CD4-positive, alpha-beta T cell (primary cell): ENCODE measurements around the gene SPAAR. TPM values are rescaled to one million over a fixed set of nuclear protein-coding genes. Genes with fewer than 3 reads are reported as not detected.

Experiments used
- ATAC-seq: fragments of 200-7000 bp; cut with Tn5 transposase; one replicate; pipeline ENCODE4 v1.10.0; 2022; ENCODE audit warnings: mild to moderate bottlenecking; ENCODE audit not compliant: poor library complexity
- CTCF ChIA-PET: fragments of 350-600 bp; sonication (Branson Sonifier 250); formaldehyde crosslinking; loops from one replicate; lab custom pipeline; 2021; ENCODE audit warnings: antibody characterized with exemption, inconsistent platforms; lab: Charles Lee
- POLR2A ChIA-PET: fragments of 350-600 bp; sonication (Branson Sonifier 250); formaldehyde crosslinking; loops from one replicate; lab custom pipeline; 2021; ENCODE audit warnings: antibody characterized with exemption, inconsistent platforms; lab: Charles Lee
- DNase-seq, 14 experiments: peaks; one replicate each; pipeline ENCODE4 v3.0.0-alpha.2; 2013 to 2020; ENCODE audit warnings: mixed read lengths in 2 of 14
- H3K27ac ChIP-seq, 2 donors: one replicate each; pipeline versions ENCODE4 v1.5.1 to v1.7.0; 2013; ENCODE audit warnings: low read length in 2 of 2, low read depth in 1 of 2, mild to moderate bottlenecking in 1 of 2
- H3K27me3 ChIP-seq, 2 experiments: 1 replicate in 1 of 2; 2 replicates in 1 of 2; pipeline versions ENCODE4 v1.6.1 to v1.7.0; 2013; ENCODE audit warnings: low read length in 2 of 2, control low read depth in 1 of 2, mild to moderate bottlenecking in 1 of 2, moderate library complexity in 1 of 2; ENCODE audit not compliant: insufficient read depth in 2 of 2, control insufficient read depth in 1 of 2
- H3K36me3 ChIP-seq: one replicate; pipeline ENCODE4 v1.6.1; 2013; ENCODE audit warnings: low read length, control low read depth; ENCODE audit not compliant: insufficient read depth
- H3K4me1 ChIP-seq: one replicate; pipeline ENCODE4 v1.6.1; 2013; ENCODE audit warnings: low read length, control low read depth; ENCODE audit not compliant: insufficient read depth
- H3K4me3 ChIP-seq: one replicate; pipeline ENCODE4 v1.5.1; 2013; ENCODE audit warnings: mild to moderate bottlenecking, low read length, moderate library complexity
- H3K9me3 ChIP-seq, 2 experiments: 1 replicate in 1 of 2; 2 replicates in 1 of 2; pipeline versions ENCODE4 v1.6.1 to v1.7.0; 2013; ENCODE audit warnings: low read length in 2 of 2, mild to moderate bottlenecking in 2 of 2, control low read depth in 1 of 2, moderate library complexity in 1 of 2; ENCODE audit not compliant: control insufficient read depth in 1 of 2, insufficient read depth in 1 of 2
- H3K27ac Mint-ChIP-seq: one replicate; pipeline ENCODE4 v1.8.0; 2020; ENCODE audit warnings: mixed read lengths
- H3K27me3 Mint-ChIP-seq: one replicate; pipeline ENCODE4 v1.8.0; 2021; ENCODE audit warnings: mixed read lengths
- H3K36me3 Mint-ChIP-seq: one replicate; pipeline ENCODE4 v1.8.0; 2021; ENCODE audit warnings: low read depth, mixed read lengths
- H3K4me1 Mint-ChIP-seq: one replicate; pipeline ENCODE4 v1.8.0; 2021; ENCODE audit warnings: low read depth, mixed read lengths
- H3K4me3 Mint-ChIP-seq: one replicate; pipeline ENCODE4 v1.8.0; 2020; ENCODE audit warnings: mild to moderate bottlenecking, mixed read lengths
- H3K9me3 Mint-ChIP-seq: one replicate; pipeline ENCODE4 v1.8.0; 2020; ENCODE audit warnings: mixed read lengths
- intact Hi-C, 2 experiments: fragments of 100-400 bp; cut with DNase I in 1 of 2; cut with micrococcal nuclease in 1 of 2; formaldehyde crosslinking; loops; one replicate each; pipeline versions ENCODE4 v1.15.1 to v1.9.0; 2023 to 2025; cut with DNase I, micrococcal nuclease
- total RNA-seq, 174 experiments: library from RNA in 2 of 174; stranded (reverse) in 2 of 174; gene quantifications; one replicate each; pipeline ENCODE4 v1.2.3 and lab custom pipeline; 2021 to 2026
- TF ChIP-seq, protein P1 (sequence below): fragments of 200-600 bp; IDR thresholded peaks from one replicate; pipeline ENCODE4 v1.8.0; 2022; ENCODE audit warnings: antibody characterized with exemption, mild to moderate bottlenecking

Gene SPAAR
- total RNA-seq, 2 experiments from 2014 or later = not detected

DNA sequence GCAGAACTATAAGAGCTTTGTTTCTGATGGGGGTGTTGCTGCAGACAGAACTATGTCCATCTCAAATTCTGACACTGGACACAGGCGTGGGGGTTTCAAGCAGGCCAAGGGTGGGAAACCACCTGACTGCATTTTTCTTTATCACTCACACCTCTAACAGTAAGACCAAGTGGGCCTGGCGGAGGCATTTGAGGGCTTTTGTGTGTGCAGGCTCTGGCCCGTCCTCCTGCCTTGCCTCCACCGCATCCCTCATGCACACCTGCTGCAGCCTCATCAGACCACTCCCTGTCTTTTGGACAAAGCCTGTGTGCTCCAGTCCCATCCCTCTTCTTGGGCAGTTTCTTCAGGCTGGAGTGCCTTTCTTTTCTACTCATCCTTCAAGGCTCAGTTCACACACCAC is 47.0 kb upstream of the SPAAR start:
- CTCF ChIA-PET = no interaction called here
- POLR2A ChIA-PET = no interaction called here
- Mint-ChIP-seq H3K36me3 (no peaks in the 10 kb centered on the region), H3K27me3 (peaks cover 23% of the 10 kb centered on the region), H3K27ac (no peak overlapping the region), H3K9me3 (no peaks in the 10 kb centered on the region), H3K4me1 (no peaks in the 10 kb centered on the region), H3K4me3 (no peak overlapping the region)
- H3K4me1 ChIP-seq = no peaks in the 10 kb centered on the region
- no peak overlapping the region for H3K4me3 ChIP-seq
- H3K9me3 ChIP-seq = no peaks in the 10 kb centered on the region
- intact Hi-C loops = no loop called here
- H3K27ac ChIP-seq = no peak overlapping the region
- TF ChIP-seq, protein P1, sequence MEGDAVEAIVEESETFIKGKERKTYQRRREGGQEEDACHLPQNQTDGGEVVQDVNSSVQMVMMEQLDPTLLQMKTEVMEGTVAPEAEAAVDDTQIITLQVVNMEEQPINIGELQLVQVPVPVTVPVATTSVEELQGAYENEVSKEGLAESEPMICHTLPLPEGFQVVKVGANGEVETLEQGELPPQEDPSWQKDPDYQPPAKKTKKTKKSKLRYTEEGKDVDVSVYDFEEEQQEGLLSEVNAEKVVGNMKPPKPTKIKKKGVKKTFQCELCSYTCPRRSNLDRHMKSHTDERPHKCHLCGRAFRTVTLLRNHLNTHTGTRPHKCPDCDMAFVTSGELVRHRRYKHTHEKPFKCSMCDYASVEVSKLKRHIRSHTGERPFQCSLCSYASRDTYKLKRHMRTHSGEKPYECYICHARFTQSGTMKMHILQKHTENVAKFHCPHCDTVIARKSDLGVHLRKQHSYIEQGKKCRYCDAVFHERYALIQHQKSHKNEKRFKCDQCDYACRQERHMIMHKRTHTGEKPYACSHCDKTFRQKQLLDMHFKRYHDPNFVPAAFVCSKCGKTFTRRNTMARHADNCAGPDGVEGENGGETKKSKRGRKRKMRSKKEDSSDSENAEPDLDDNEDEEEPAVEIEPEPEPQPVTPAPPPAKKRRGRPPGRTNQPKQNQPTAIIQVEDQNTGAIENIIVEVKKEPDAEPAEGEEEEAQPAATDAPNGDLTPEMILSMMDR = no peak
- ATAC-seq (no peak), DNase-seq (no peak)
- H3K27me3 ChIP-seq = no peaks in the 10 kb centered on the region
- no peaks in the 10 kb centered on the region for H3K36me3 ChIP-seq

DNA sequence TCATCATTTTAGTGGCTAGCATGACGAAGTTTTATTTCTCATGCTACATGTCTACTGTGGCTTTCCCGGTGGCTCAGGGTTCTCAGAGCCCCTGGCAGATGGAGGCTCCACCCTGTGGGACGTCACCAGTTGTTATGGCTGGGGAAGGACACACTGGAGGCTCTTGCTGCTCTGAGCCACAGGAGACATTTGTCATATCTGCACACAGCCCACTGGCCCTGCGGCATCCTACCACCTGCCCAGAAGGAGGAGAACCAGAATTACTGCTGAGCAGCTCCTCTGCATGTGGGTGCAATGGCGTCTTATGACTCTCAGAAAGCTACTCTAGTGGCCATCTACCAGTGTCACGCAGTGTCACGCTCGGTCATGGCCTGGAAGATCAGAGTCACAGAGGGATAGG is 45.7 kb upstream of the SPAAR start:
- Histone ChIP-seq H3K4me3 (no peak overlapping the region), H3K4me1 (no peaks in the 10 kb centered on the region), H3K36me3 (no peaks in the 10 kb centered on the region), H3K9me3 (no peaks in the 10 kb centered on the region), H3K27me3 (peaks cover 0 to 3% of the 10 kb centered on the region in 2 experiments), H3K27ac (no peak overlapping the region)
- ATAC-seq = no peak
- Mint-ChIP-seq H3K36me3 (no peaks in the 10 kb centered on the region), H3K27ac (no peak overlapping the region), H3K9me3 (no peaks in the 10 kb centered on the region), H3K4me1 (no peaks in the 10 kb centered on the region), H3K4me3 (no peak overlapping the region), H3K27me3 (peaks cover 30% of the 10 kb centered on the region)
- intact Hi-C loops = no loop called here
- POLR2A ChIA-PET = no interaction called here
- TF ChIP-seq, protein P1 = no peak
- no peak for DNase-seq
- CTCF ChIA-PET = no interaction called here

DNA sequence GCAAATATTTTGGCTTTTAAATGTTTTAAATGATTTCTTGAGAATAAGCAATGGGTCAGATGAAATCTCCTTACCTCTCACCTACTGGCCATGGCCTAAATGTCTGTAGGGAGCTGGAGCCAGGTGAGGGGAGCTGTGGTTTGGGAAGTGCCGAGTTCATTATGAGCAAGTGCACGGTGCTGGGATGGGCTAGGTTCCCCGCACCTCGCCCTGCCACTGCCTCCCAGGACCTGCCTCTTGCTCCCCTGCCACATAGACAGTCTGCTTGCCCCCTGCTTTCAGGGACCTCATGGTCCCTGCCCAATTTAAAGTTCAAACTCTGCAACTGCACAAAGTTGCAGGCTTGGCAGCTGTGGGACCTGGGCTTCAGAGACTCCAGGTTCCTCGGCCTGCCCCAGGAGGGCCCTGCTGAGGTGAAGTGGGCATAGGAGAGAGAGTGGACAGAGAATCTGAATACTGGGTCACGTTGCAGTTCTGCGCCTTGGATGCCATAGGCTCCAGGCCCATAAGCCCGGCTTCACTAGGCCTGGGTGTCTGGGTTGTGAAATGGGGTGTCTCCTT is 44.5 kb upstream of the SPAAR start:
- ATAC-seq (no peak), DNase-seq (no peak)
- H3K27me3 ChIP-seq = peaks cover 0 to 3% of the 10 kb centered on the region in 2 experiments
- H3K27ac ChIP-seq = no peak overlapping the region
- Mint-ChIP-seq H3K4me3 (no peak overlapping the region), H3K36me3 (no peaks in the 10 kb centered on the region), H3K27me3 (peaks cover 31% of the 10 kb centered on the region), H3K4me1 (no peaks in the 10 kb centered on the region), H3K27ac (no peak overlapping the region), H3K9me3 (no peaks in the 10 kb centered on the region)
- TF ChIP-seq, protein P1 = no peak
- intact Hi-C loops = no loop called here
- no peaks in the 10 kb centered on the region for H3K36me3 ChIP-seq
- ChIA-PET POLR2A (no interaction called here), CTCF (no interaction called here)
- H3K4me3 ChIP-seq = no peak overlapping the region
- H3K4me1 ChIP-seq = no peaks in the 10 kb centered on the region
- no peaks in the 10 kb centered on the region for H3K9me3 ChIP-seq
